Measurements from ENCODE around the gene ASB9.
"Not testable (repeated sequence)": the region's sequence is repeated elsewhere in the genome, so short reads cannot be mapped to it uniquely, and the experiment has no call there.

Gene ASB9

DNA sequence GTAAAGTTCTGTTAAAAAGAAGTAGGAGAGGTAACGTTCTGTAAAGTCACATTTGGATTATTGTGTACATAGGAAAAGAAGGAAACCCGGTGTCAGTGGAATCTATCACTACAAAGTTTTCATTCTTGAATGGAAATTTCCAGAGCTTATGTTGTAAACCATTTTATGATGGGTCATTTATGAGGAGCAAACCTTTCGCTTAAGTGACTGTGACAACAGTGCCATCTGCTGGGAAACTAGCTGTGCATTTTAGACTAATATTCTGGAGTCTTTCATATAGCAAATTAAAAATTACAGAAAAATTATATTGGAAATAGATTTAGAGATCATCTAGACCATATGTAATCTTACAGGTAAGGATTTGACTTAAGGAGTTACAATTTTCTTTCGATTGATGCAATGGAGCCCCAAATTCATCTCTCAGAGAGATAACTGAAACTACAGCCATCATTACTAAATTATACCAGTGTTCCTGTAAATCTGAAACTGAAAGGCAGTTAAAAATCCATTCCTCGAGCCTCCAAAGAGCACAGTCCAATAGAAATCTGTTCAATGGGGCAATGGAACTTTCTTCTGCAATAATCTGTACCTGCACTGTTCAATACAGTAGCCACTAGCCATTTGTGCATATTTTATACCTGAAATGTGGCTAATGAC lies 26.9 kb downstream of the ASB9 start:
- DNase-seq: no peak

DNA sequence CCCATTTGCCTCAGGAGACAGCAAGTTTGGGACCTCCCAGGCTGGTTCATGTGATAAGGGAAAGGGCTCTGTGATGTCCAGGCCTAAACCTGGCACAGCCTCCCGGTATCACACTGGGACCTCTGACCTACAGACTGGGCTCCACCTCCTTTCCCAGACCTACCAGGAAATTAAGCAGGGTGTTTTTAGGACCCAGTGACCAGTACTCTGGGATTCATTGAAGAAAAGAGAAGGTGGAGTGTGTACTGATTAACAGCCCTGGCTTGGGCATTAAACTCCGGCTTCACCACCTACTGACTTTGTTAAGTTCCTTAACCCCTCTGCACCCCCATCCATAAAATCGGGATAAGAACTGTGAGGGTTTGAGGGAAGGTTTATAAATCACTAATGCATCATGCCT lies 28.6 kb downstream of the ASB9 start:
- no peak for DNase-seq

DNA sequence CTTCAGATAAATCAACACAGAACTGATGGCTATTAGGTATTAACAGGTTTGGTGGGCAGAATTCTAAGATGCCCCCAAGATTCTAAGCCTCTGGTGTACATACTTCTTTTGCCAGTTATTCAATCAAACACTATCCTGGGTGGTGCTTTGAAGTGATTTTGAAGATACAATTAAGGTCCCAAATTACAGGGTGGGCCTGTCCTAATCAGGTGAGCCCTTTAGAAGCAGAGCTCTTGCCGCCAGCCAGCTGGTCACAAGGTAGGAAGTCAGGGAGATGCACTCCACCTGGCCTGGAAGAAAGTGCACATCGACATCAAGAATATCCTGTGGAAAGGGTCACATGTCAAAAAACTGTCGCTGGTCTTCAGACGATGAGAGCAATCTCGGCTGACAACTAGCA lies 29.5 kb downstream of the ASB9 start:
- DNase-seq: no peak

DNA sequence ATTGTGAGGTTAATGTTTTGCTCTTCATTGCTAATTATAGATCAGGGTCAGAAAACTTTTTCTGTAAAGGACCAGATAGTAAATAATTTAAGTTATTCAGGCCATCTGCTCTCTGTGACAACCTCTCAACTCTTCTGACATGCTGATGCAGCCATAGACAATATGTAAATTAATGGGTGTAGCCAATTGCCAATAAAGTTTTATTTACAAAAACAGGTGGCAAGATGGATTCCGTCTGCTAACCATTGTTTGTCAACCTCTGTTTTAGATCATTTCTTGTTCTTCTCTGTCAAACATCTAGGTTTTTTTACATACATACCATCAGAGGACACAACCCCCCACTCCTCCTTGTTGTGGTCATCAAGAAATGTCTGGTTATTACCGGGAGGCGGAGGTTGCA lies 33.7 kb downstream of the ASB9 start:
- no peak for DNase-seq

DNA sequence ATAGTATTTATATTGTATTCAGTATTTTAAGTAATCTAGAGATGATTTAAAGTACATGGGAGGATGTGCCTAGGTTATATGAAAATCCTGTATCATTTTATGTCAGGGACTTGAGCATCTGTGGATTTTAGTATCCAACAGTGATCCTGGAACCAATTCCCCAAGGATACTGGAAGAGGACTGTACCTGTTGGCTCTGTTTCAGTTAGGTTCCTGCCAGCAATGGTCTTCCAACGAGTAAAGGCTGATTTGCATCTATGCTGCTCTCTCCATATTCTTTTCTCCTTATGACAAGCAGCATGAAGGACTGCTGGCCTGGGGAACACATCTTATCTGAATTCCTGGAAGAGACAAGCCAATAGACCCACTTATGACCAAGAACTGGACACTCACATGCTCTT lies 34.9 kb downstream of the ASB9 start:
- DNase-seq: no peak

DNA sequence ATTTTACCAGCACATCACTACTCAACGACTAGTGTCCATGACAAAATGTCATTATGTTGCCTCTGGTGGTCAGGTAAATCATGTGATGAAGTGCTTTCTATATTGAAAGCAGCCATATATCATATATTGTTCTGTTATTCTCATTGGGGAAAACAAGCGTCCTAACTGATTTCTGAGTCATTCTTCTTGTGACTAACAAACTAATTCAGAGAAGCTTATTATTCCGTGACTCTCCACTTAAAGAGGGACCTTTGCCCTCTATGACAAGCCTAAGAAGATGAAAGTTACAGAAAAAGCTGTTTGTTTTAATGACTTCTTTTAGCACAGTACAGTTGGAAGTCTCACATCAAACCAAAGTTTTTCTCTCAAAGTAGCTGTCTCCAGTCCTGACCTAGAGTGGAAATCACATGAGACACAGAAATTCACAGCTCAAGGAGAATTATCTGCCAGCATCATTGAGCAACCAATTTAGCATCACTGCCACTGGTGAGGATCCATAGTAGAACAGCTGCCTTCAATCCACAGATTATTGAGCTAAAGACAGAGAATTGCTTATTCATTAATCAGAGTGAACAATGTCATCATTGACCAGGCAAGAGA lies 36.4 kb downstream of the ASB9 start:
- DNase-seq: no peak

DNA sequence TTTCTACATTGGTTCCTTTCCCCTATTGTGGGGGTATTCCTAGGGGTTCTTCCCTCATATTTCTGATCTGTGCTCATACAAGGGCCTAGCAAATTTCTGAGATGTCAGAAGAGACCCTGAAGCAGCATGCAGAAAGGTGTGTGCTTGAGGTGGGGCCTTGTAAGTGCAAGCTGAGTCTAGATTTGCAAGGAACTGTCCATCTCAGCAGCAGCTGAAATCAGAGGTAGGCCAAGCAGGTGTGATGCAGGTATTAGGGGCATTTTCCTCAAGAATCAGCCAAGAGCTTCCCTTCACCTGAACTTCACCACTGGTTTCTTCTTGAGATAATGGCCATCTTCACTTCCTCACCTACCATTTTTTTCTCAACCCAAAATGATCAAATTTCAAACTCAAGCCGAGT lies 45.1 kb downstream of the ASB9 start:
- DNase-seq: no peak

DNA sequence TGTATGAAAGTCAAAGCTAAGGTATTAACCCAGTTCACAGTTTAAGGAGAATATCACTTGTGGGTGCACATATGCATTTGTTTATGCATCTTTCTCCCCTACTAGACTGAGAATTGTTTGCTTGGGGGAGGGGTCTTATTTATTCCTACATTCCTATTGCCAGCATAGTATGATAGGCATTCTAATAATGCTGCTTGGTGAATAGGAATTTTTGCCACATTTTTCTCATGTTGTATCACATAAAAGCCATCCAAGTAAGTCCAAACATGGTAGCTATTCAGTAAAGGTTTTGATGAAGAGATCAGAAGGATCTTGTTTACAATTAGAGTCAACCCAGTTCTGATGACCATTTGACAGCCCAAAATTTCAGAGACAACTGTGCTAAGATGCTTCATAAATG lies 48.6 kb downstream of the ASB9 start:
- no peak for DNase-seq

DNA sequence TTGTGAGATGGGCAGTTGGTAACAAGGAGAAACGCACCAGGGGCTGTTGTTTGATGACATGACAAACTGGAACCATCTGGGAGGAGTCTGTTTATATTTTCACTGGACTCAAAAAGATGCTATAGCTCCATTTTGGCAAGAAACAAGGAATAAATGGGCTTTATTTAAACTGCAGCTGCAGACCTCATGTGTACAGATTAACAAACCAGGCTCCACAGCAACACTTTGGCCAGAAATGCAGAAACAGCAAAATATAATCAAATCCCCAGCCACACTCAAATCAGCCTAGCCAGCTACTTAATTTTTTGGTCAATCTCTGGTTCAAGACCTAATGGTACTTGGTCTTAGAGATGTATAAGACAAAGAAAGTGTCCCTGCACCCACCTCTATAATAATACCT lies 52.7 kb downstream of the ASB9 start:
- no peak for DNase-seq

DNA sequence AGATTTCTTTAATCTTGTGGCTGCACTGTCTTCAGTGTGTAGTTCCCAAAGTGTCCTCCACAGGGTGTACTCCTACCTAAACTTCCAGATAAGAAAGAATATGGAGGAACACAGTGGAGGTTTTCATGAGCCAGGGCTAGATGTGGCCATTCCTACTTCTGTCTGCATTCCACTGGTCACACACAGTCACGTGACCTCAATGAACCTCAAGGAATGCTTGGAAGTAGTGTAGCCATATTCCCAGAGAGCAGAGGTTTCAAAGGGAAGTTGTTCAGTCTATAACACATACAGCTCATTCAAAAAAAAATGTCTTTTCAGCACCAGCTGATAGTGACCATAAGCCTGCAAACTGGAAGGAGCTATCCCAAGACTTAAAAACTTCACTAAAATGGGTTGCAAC lies 53.6 kb downstream of the ASB9 start:
- DNase-seq: no peak

DNA sequence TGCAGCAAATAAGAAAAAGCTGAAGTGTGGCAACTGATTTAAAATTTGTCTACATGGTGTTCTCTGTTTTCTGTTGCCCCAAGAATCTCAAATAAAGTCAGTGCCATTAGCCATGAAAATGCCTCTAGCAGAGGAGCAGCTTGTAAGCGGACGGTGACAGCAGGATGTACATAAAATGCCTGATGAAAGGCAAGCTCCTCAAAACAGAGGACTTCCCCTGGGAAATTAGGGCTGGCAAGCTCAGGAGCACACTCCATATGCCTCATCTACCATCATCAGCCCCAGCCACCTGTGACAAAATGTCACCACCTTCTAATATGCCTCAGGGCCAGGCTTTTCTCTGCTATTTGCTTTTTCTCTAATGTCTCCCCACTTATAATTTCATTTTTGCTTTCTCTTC lies 54.5 kb downstream of the ASB9 start:
- no peak for DNase-seq

DNA sequence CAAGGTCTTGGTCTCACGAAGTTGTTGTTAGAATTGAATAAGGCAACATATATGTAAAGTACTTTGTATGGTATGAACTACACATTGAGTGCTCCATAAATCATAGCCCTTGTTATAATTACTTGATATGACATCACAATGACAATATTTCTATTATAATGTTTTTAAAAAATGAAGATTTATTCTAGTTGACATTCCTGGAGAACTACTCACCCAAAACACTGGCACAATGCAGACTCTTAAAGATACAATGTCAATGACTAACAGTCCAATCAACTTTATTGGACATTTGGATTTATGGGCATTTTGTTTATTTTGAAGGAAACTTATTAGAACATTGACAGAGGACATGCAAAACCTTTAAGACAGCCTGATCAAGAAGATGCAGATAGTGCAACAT lies 55.3 kb downstream of the ASB9 start:
- no peak for DNase-seq

DNA sequence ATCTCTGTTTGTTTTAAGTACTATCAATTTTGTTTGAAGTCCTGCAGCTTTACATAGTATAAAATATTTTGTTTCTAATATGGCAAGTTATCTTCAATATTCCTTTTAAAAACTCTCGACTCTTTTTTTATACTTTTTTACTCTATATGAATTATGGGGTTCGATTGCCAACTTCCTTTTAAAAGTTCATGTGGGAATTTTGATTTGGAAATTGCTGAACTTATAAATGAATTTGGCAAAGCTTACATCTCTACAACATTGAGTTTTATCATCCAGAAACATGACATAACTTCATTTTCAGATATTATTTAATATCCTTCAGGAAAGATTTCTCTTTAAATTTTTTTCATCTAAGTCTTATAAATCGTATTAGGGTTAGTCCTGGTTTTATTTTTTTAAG lies 60.8 kb downstream of the ASB9 start:
- DNase-seq: no peak

DNA sequence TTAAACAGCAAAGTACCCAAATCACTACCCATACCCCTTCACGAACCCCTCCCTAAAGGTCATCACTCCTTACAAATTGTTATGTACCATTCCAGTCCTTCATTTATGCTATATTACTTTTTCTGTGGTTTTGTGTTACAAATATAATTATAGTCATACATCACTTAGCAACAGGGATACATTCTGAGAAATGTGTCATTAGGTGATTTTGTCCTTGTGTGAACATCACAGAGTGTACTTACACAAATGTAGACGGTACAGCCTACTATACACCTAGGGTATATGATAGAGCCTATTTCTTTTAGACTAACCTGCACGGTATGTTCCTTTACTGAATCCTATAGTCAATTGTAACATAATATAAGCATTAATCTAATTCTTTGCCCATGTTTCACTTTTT lies 61.9 kb downstream of the ASB9 start:
- DNase-seq: no peak

DNA sequence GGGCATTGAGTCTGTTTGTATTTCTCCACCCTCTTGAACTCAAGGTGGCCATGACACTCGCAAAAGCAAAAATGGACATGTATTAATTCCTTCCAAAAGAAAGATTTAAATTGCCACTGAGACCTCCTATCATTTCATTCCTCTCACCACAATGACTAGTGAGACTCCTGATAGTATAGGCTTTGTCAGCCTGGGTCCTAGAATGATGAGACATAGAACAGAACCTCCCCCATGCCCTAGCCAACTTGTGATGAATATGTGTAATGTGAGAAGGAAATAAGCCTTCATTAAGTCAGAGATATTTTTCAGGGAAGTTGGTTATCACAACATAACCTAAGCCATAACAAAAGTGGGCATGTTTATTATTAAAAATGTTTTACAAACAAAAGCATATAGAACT lies 62.5 kb downstream of the ASB9 start:
- DNase-seq: no peak

DNA sequence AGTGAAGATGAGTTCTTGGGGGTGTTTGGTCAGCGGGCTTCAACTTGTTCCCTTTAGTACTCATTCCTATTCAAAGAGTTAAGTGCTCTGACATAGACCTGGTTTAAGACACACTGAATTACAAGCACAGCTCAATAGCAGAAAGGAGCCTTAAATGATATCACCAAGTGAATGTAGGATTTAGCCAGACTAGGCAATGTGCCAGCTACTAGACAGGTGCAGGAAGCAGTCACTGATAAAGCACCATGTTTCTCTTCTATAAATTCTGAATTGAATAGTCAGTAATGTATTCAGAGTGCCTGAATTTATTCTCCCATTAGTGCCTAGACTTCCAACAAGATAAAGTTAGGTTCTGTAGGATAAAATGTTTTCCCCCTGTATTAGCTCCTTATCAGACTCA lies 63.6 kb downstream of the ASB9 start:
- DNase-seq: no peak

DNA sequence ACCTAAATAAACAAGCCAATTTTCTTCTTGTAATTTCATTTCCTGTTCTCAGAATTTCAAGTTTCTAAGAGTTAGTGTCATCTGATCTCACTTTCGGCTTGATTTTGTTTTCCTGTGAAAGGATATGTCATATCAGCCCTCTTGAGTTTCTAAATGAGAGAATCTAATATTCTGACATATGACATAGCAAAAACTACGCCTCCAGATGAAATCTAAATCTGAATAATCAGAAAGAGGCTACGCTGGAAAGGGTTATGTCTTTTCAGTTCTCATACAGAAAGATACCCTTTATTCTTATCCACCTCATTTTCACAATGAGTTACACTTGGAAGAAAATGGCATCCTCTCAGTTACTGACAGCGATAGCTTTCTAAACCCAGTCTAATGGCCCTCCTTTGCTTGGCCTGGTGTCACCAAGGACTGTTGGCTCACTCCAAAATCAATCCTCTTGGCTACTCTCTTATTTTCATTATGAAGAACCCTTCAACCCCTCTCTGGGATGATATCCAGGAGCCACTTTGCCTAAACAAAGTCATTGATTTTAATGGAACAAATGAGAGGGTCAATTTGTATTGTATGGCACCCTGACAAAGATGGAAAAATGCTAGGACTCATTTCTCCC lies 65.6 kb downstream of the ASB9 start:
- no peak for DNase-seq

DNA sequence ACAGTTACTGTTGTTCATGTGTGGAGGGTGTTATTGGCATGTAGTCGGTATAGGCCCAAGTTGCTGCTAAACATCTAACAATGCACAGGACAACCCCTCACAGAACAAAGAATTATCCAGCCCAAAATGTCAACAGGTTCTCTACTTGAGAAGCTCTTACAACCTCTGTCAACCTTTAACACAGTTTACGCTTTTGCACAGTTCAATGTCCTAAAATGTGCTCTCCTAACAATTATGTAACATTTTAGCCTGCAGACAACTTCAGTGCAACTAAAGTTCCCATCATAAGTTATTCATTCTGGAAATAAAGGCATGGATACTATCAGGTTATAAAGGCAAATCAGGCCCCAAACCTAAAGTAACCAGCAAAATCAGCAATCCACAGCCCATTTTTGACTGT lies 66.2 kb downstream of the ASB9 start:
- DNase-seq: no peak

DNA sequence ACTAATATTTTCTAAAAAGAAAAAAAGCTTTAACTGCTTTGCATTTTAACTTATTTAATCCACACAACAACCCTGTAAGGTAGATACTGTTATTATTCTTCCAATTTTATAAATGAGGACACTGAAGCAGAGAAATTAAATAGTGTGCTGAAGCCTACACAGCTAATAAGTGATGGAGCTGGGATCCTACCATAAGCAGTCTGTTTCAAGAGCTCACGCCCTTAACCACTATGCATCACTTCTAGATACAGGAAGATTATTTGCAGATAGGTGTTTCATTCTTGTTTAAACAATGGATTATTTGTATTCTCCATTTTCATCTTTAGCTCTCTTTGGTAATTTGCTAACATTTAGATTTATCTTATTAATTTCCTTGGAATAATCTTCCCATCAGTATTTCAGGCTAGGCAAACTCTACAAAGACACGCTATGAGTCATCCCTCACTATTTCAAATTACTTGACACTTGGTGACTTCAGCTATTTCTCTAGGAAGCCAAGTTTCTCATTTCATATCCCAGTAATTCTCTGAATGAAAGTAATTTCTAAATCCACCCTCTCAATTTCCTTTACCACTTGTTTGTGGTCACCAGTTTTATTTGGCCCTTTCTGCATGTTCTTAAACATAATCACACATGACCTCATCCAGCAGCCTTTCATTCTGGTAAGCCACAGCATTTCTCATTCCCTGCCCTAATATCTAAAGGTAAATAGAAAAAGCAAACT lies 67.3 kb downstream of the ASB9 start:
- no peak for DNase-seq

DNA sequence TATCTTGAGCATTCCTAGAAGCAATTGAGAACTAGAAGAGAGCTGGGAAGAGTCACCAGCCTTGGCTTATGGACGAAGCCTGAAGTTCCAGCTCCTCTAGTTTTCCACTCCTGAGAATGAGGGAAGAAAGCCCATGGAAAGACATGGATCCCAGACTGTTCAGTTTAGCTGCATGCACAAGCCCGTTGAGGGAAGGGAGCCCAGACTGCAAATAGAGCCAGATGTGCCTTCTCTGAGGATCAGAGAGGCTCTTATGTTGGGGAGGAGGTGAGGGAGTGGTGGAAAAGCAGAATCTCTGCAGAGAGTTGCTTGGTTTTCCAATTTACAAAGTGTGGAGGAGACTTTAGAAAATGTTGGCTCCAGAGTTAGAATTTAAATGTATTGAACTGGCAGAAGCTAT lies 69.0 kb downstream of the ASB9 start:
- no peak for DNase-seq

DNA sequence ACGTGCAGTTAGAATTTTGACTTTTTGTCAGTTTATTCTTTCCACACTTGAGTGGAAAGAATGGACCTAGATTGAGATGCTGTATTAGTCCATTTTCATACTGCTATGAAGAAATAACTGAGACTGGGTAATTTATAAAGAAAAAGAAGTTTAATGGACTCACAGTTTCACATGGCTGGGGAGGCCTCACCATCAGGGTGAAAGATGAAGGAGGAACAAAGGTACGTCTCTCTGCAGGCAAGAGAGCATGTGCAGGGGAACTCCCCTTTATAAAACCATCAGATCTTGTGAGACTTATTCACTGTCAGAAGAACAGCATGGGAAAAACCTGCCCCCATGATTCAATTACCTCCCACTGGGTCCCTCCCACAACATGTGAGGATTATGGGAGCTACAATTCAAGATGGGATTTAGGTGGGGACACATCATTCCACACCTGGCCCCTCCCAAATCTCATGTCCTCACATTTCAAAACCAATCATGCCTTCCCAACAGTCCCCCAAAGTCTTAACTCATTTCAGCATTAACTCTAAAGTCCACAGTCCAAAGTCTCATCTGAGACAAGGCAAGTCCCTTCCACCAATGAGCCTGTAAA lies 71.2 kb downstream of the ASB9 start:
- not testable (repeated sequence) for DNase-seq

DNA sequence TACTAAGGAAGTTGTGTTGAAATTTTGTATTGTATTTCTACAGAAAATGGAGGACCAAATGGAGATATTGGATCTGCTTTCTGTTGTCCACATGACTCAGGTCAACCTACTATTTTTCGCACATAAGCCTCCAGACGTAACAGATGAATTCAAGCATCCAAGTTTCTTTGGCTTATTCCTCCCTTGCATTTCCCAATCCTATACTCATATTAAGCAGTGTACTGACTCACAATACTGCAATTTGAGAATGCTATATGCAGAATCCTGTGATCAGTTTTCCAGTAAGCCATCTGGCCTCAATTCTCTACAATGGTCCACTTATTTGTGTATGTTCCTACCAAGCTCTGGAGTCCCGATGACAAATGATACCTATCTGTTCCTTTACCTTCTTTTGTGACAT lies 75.7 kb downstream of the ASB9 start:
- DNase-seq: no peak
